Activated B cell treated with CpG ODN at 0.5 μM for 24 hours (primary cell): ENCODE measurements around the gene FLOT1. TPM values are rescaled to one million over a fixed set of nuclear protein-coding genes. Genes with fewer than 3 reads are reported as not detected.

Source experiments
- ATAC-seq: fragments of 200-7000 bp; cut with Tn5 transposase; one replicate; pipeline ENCODE4 v1.10.0; 2021; ENCODE audit warnings: low read depth, mild to moderate bottlenecking, moderate library complexity
- CTCF ChIA-PET: fragments of 350-600 bp; sonication (Branson Sonifier 250); formaldehyde crosslinking; loops from one replicate; lab custom pipeline; 2021; ENCODE audit warnings: antibody characterized with exemption; lab: Charles Lee
- POLR2A ChIA-PET: fragments of 350-600 bp; sonication (Branson Sonifier 250); formaldehyde crosslinking; loops from one replicate; lab custom pipeline; 2021; ENCODE audit warnings: antibody characterized with exemption; lab: Charles Lee
- DNase-seq: peaks from one replicate; pipeline ENCODE4 v3.0.0; 2022
- H3K27ac Mint-ChIP-seq: one replicate; pipeline ENCODE4 v1.8.0; 2020; ENCODE audit warnings: mixed read lengths
- H3K27me3 Mint-ChIP-seq: one replicate; pipeline ENCODE4 v1.8.0; 2021; ENCODE audit warnings: mixed read lengths
- H3K36me3 Mint-ChIP-seq: one replicate; pipeline ENCODE4 v1.8.0; 2021; ENCODE audit warnings: low read depth, mixed read lengths
- H3K4me1 Mint-ChIP-seq: one replicate; pipeline ENCODE4 v1.8.0; 2021; ENCODE audit warnings: mixed read lengths
- H3K4me3 Mint-ChIP-seq: one replicate; pipeline ENCODE4 v1.8.0; 2020; ENCODE audit warnings: mild to moderate bottlenecking, mixed read lengths
- H3K9me3 Mint-ChIP-seq: one replicate; pipeline ENCODE4 v1.8.0; 2020; ENCODE audit warnings: mixed read lengths
- intact Hi-C: fragments of 100-400 bp; cut with micrococcal nuclease; formaldehyde crosslinking; loops from one replicate; pipeline ENCODE4 v1.15.1; 2024
- total RNA-seq: library from RNA; stranded (reverse); gene quantifications from 2 replicates; pipeline ENCODE4 v1.2.3, GENCODE V29; 2022
- TF ChIP-seq, protein P1 (sequence below): fragments of 200-600 bp; IDR thresholded peaks from one replicate; pipeline ENCODE4 v1.8.0; 2022; ENCODE audit warnings: antibody characterized with exemption, mild to moderate bottlenecking

Gene FLOT1
- total RNA-seq, 1 donor from 2014 or later: 52.0 TPM

DNA sequence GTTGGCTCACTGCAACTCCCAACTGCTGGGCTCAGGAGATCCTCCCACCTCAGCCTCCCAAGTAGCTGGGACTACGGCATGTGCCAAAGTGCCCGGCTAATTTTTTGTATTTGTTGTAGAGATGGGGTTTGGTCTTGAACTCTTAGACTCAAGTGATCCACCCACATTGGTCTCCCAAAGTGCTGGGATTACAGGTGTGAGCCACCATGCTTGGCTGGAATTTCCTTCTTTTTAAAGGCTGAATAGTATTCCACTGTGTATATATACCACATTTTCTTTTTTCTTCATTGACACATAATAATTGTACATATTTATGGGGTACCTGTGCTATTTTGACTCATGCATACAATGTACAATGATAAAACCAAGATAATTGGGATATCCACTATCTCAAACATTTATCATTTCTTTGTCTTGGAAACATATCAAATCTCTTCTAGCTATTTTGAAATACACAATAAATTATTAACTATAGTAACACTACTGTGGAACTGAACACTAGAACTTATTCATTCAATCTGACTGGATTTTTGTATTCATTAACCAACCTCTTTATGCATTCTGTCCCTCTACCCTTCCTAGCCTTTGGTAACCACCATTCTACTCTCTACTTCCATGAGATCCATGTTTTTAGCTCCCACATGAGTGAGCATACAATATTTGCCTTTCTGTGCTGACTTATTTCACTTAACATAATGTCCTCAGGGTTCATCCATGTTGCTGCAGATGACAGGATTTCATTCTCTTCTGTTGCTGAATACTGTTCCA lies 33.2 kb downstream of the FLOT1 start:
- TF ChIP-seq, protein P1, sequence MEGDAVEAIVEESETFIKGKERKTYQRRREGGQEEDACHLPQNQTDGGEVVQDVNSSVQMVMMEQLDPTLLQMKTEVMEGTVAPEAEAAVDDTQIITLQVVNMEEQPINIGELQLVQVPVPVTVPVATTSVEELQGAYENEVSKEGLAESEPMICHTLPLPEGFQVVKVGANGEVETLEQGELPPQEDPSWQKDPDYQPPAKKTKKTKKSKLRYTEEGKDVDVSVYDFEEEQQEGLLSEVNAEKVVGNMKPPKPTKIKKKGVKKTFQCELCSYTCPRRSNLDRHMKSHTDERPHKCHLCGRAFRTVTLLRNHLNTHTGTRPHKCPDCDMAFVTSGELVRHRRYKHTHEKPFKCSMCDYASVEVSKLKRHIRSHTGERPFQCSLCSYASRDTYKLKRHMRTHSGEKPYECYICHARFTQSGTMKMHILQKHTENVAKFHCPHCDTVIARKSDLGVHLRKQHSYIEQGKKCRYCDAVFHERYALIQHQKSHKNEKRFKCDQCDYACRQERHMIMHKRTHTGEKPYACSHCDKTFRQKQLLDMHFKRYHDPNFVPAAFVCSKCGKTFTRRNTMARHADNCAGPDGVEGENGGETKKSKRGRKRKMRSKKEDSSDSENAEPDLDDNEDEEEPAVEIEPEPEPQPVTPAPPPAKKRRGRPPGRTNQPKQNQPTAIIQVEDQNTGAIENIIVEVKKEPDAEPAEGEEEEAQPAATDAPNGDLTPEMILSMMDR: no peak
- ChIA-PET CTCF (no interaction called here), POLR2A (no interaction called here)
- peaks cover 78% of the 10 kb centered on the region for H3K36me3 Mint-ChIP-seq
- DNase-seq: no peak
- H3K4me1 Mint-ChIP-seq: peaks cover 7% of the 10 kb centered on the region
- no peak overlapping the region for H3K4me3 Mint-ChIP-seq
- H3K27ac Mint-ChIP-seq: no peak overlapping the region
- no peaks in the 10 kb centered on the region for H3K27me3 Mint-ChIP-seq
- intact Hi-C loops: no loop called here
- ATAC-seq: no peak
- no peaks in the 10 kb centered on the region for H3K9me3 Mint-ChIP-seq

DNA sequence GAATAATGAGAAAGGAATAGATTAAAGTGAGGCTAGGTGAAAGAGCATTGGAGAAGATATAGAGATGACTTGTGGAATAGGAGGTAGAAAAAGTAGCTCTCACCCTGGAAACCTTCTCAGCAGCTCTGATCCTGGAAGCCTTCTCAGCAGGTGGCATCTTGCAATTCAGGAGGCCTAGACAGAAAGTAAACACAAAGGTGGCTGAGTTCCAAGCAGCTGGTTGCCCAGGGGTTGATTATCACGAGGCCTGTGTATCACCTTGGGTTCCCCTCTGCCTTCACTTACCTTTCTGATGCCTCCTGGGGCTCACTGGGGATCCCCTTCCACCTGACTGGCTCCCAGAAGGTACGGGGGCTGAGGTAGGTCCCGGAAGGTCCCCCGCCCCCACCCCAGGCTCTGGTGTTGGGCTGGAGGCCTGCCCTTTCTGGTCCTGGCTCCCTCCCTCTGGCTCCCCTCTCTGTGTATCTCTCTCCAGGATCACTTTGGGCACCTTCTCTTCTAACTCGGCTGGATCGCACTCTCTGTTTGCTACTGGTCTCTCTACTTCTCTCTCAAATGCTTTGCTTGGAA lies 35.1 kb downstream of the FLOT1 start:
- Mint-ChIP-seq H3K4me3 (no peak overlapping the region), H3K27me3 (no peaks in the 10 kb centered on the region), H3K27ac (no peak overlapping the region), H3K9me3 (no peaks in the 10 kb centered on the region), H3K4me1 (peaks cover 7% of the 10 kb centered on the region), H3K36me3 (peaks cover 80% of the 10 kb centered on the region)
- intact Hi-C loops: no loop called here
- no peak for DNase-seq
- POLR2A ChIA-PET: no interaction called here
- no peak for ATAC-seq
- CTCF ChIA-PET: no interaction called here
- TF ChIP-seq, protein P1: no peak

DNA sequence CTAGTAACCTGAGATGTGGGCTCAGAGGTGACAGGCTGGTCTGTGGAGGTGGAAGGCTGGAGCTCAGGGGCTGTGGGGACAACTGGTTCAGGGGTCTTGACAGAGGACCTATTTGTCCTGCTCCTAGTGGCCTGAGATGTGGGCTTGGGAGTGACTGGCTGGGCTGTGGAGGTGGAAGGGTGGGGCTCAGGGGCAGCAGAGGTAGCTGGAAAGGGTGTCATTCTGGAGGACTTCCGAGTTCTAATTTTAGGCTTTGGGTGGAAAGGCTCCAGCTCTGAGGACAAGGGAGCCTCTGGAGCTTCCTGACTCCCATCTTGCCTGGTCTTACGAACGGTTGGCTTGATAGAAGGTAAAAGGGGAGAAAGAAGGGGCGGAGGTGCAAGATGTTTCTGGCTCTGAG lies 36.9 kb downstream of the FLOT1 start:
- TF ChIP-seq, protein P1: no peak
- ChIA-PET POLR2A (interaction anchor here (2.7 kb wide), 1 partner anchor 12 kb away, joined by 10 read pairs; the partner anchor contains the start of gene MDC1), CTCF (no interaction called here)
- H3K4me1 Mint-ChIP-seq: no peaks in the 10 kb centered on the region
- intact Hi-C loops: no loop called here
- H3K9me3 Mint-ChIP-seq: no peaks in the 10 kb centered on the region
- no peak overlapping the region for H3K27ac Mint-ChIP-seq
- no peaks in the 10 kb centered on the region for H3K27me3 Mint-ChIP-seq
- peaks cover 67% of the 10 kb centered on the region for H3K36me3 Mint-ChIP-seq
- ATAC-seq: no peak
- DNase-seq: no peak
- H3K4me3 Mint-ChIP-seq: no peak overlapping the region

DNA sequence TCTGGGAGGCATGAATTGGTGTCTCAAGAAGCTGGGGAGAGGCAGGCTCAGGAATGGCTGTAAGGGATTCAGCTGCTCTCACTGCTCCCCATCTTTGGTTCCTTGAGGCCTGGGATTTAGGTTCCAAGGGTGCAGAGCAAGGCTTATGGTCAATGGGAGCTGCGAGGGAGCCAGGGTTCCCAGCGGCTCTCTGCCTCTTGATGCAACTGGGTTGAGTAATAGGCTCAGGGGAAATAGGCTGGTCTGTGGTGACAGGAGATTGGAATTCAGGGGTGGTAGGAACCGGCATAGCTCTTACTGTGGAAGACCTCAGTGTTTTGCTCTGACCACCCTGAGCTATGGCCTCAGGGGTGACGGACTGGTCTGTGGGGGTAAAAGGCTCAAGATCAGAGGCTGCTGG lies 38.7 kb downstream of the FLOT1 start:
- H3K9me3 Mint-ChIP-seq: no peaks in the 10 kb centered on the region
- H3K27me3 Mint-ChIP-seq: no peaks in the 10 kb centered on the region
- H3K27ac Mint-ChIP-seq: no peak overlapping the region
- intact Hi-C loops: loop anchor here (1.0 kb wide), 1 partner anchor 14 kb away; the partner anchor contains the start of gene NRM
- no peaks in the 10 kb centered on the region for H3K4me1 Mint-ChIP-seq
- no peak for DNase-seq
- ChIA-PET CTCF (interaction anchor here (1.0 to 1.5 kb wide), 3 partner anchors 12 to 27 kb away, joined by 3 to 4 read pairs (median 4); no protein-coding TSS in a partner anchor), POLR2A (interaction anchor here (1.2 to 2.7 kb wide), 3 partner anchors 10 to 24 kb away, joined by 5 to 10 read pairs (median 6); partner anchors contain the start of gene MDC1)
- ATAC-seq: no peak
- TF ChIP-seq, protein P1: no peak
- H3K36me3 Mint-ChIP-seq: peaks cover 68% of the 10 kb centered on the region
- H3K4me3 Mint-ChIP-seq: no peak overlapping the region

DNA sequence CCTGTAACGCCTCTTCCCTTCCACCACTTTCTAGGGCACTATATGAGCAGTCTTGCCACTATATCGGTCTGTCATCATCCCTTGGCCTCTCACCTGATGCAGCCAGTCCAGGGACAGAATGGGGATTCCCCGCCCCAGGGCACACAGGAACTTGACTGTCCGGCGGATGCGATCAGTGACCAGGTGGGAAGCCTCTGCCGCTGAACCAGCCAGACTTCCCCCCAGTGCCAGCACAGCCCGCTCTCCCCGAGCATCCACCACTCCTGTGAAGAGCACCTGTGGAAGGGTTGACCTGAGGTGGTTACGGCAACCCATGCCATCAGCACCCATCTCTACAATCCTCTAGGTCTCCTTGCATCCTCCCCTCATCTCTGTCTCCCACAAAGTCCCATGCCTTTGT lies 39.5 kb downstream of the FLOT1 start:
- Mint-ChIP-seq H3K9me3 (no peaks in the 10 kb centered on the region), H3K4me3 (no peak overlapping the region), H3K27ac (no peak overlapping the region), H3K4me1 (no peaks in the 10 kb centered on the region), H3K27me3 (no peaks in the 10 kb centered on the region), H3K36me3 (peaks cover 61% of the 10 kb centered on the region)
- TF ChIP-seq, protein P1: no peak
- no peak for DNase-seq
- ChIA-PET CTCF (interaction anchor here (1.5 kb wide), 1 partner anchor 28 kb away, joined by 4 read pairs; no protein-coding TSS in a partner anchor), POLR2A (interaction anchor here (1.2 to 2.7 kb wide), 3 partner anchors 9 to 23 kb away, joined by 5 to 10 read pairs (median 6); partner anchors contain the start of gene MDC1)
- no peak for ATAC-seq
- intact Hi-C loops: loop anchor here (1.0 kb wide), 1 partner anchor 13 kb away; the partner anchor contains the start of gene NRM
